ENCODE data around the gene SNX10. TPM values are rescaled to one million over a fixed set of nuclear protein-coding genes. Genes with fewer than 3 reads are reported as not detected.
"Not testable (repeated sequence)": the region's sequence is repeated elsewhere in the genome, so short reads cannot be mapped to it uniquely, and the experiment has no call there.

Gene SNX10, protein sequence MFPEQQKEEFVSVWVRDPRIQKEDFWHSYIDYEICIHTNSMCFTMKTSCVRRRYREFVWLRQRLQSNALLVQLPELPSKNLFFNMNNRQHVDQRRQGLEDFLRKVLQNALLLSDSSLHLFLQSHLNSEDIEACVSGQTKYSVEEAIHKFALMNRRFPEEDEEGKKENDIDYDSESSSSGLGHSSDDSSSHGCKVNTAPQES
- 15.9 TPM for total RNA-seq
- 15.9 TPM for polyA plus RNA-seq
- long read RNA-seq, donor 1, partial matches to known transcripts, result 0 of 1 reads
- long read RNA-seq, donor 1, other reads (novel, unspliced or antisense), result 0 of 1 reads
- long read RNA-seq, donor 2, result 0 reads
- long read RNA-seq, donor 3, transcript SNX10-201 (7 exons, 2,546 nt), result major isoform, 8 of 8 reads
- long read RNA-seq, donor 3, partial matches to known transcripts, result 0 of 8 reads
- long read RNA-seq, donor 3, other reads (novel, unspliced or antisense), result 0 of 8 reads
- long read RNA-seq, donor 4, partial matches to known transcripts, result 0 of 2 reads
- long read RNA-seq, donor 4, other reads (novel, unspliced or antisense), result 0 of 2 reads
- long read RNA-seq, donor 5, transcript SNX10-201 (7 exons, 2,546 nt), result major isoform, 20 of 21 reads
- long read RNA-seq, donor 5, partial matches to known transcripts, result 0 of 21 reads
- long read RNA-seq, donor 5, other reads (novel, unspliced or antisense), result 0 of 21 reads
- long read RNA-seq, donor 6, transcript SNX10-201 (7 exons, 2,546 nt), result major isoform, 5 of 5 reads
- long read RNA-seq, donor 6, partial matches to known transcripts, result 0 of 5 reads
- long read RNA-seq, donor 6, other reads (novel, unspliced or antisense), result 0 of 5 reads
- long read RNA-seq, donor 7, transcript SNX10-201 (7 exons, 2,546 nt), result major isoform, 11 of 12 reads
- long read RNA-seq, donor 7, partial matches to known transcripts, result 0 of 12 reads
- long read RNA-seq, donor 7, other reads (novel, unspliced or antisense), result 0 of 12 reads
- long read RNA-seq, donor 8, transcript SNX10-201 (7 exons, 2,546 nt), result major isoform, 6 of 6 reads
- long read RNA-seq, donor 8, partial matches to known transcripts, result 0 of 6 reads
- long read RNA-seq, donor 8, other reads (novel, unspliced or antisense), result 0 of 6 reads
- long read RNA-seq, donor 9, partial matches to known transcripts, result 0 of 2 reads
- long read RNA-seq, donor 9, other reads (novel, unspliced or antisense), result 0 of 2 reads
- long read RNA-seq, donor 10, transcript SNX10-201 (7 exons, 2,546 nt), result major isoform, 6 of 6 reads
- long read RNA-seq, donor 10, partial matches to known transcripts, result 0 of 6 reads
- long read RNA-seq, donor 10, other reads (novel, unspliced or antisense), result 0 of 6 reads

DNA sequence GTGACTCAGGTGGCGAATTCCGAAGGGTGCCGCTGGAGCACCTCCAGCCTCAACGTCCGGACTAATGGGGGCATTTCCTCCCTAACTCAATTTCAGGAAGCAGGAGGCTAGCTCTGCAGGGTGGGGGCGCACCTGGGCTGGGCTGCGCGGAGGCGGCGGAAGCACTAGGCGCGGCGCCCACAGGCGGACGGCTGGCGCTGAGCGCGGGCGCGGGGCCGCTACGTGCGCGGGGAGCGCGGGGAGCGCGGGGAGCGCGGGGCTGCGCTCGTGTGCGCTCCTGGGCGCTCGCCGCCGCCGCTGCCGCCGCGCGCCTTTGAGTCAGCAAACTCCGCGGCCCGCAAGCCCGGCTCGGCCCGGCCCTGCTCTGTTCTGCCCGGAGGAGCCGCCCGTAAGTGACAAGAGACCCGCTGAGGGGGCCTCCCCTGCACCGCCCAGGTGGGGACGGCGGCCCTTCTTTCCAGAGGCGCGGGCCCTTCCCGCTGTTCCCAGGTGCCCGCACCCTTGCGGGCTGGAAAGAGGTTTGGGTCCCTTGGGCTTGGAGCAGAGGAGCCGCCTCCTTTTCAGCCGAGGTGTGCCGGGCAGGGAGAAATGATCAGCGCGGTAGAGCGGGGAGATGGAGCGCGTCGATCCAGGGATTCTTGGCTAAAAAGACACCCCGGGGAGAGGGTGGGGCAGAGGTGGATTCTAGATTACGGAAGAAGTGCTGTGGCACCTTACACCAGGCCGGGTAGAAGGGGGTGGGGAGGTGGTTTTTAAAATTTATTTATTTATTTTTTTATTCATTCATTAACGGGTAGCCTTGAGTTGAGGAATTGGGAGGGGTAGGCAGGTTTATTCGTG lies at the start of gene SNX10:
Gene SNX10, plus strand, starts transcription at position 164 of the 840 bp plus-strand sequence. CDS start 54,581 bp downstream, outside the sequence.
- peak within 1 kb of the TSS; percentile 53 to 69 for H3K27ac ChIP-seq (ENCODE audit: low read depth in 1 of 2, low read length in 1 of 2)
- under 1% methylated on average over 74 of the region's 74 CpGs for WGBS
- H3K4me1 ChIP-seq (ENCODE audit: control insufficient read depth in 2 of 2, insufficient read depth in 2 of 2, low read length in 2 of 2), result peaks cover 14 to 29% of the 10 kb centered on the region in 2 donors
- no peaks in the 10 kb centered on the region for H3K36me3 ChIP-seq (ENCODE audit: control insufficient read depth in 2 of 2, insufficient read depth in 2 of 2, low read length in 1 of 2)
- H3K4me3 ChIP-seq (ENCODE audit: low read length in 2 of 2), result peak within 1 kb of the TSS; percentile 69 to 78
- DNase-seq (ENCODE audit: low read depth in 6 of 9, low spot score in 9 of 9), result peak in 8 of 9 donors; percentile 44 to 89 (median 72)
- no peaks in the 10 kb centered on the region for H3K27me3 ChIP-seq (ENCODE audit: control insufficient read depth in 2 of 2, insufficient read depth in 1 of 2, low read length in 1 of 2)
- H3K9me3 ChIP-seq (ENCODE audit: control insufficient read depth in 2 of 2, insufficient read depth in 1 of 2, low read length in 1 of 2), result no peaks in the 10 kb centered on the region

DNA sequence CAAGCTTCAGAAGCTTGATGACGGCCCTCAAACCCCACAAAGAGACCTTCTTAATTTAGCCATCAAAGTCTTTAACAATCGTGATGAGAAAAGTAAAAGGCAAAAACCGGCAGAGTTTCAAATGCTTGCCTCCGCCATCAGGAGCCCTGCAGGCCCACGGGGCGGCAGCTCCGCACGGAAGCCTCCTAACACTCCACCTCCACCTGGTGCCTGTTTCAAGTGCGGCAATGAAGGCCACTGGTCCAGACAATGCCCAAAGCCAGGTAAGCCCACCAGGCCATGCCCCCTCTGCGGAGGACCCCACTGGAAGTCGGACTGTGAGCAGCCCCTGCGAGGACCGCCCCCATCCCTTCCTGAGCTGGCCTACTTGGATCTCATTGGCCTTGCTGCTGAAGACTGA lies 46.5 kb upstream of the SNX10 start:
- DNase-seq (ENCODE audit: low read depth in 6 of 9, low spot score in 9 of 9), result no peak
- Histone ChIP-seq H3K9me3 (ENCODE audit: control insufficient read depth in 2 of 2, insufficient read depth in 1 of 2, low read length in 1 of 2) (no peaks in the 10 kb centered on the region), H3K27me3 (ENCODE audit: control insufficient read depth in 2 of 2, insufficient read depth in 1 of 2, low read length in 1 of 2) (no peaks in the 10 kb centered on the region), H3K4me3 (ENCODE audit: low read length in 2 of 2) (no peak overlapping the region), H3K36me3 (ENCODE audit: control insufficient read depth in 2 of 2, insufficient read depth in 2 of 2, low read length in 1 of 2) (no peaks in the 10 kb centered on the region), H3K27ac (ENCODE audit: low read depth in 1 of 2, low read length in 1 of 2) (no peak overlapping the region), H3K4me1 (ENCODE audit: control insufficient read depth in 2 of 2, insufficient read depth in 2 of 2, low read length in 2 of 2) (no peaks in the 10 kb centered on the region)
- WGBS, result 97% methylated on average over 13 of the region's 13 CpGs

DNA sequence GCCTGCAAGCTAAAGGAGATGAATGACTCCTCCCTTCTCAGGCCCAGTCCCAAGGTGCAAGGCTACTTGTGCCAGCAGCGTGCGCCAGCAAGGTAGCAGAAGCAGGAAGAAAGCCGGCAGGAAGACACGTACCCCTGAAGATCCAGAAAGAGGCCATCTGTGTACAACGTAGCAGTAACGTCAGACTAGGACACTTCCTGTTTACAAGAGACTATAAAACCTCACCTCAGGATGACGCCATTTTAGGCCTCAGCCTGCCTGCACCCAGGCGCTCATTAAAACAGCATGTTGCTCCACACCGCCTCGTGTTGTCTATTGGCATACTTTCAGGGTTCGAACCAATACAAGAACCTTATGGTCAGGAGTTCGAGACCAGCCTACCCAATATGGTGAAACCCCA lies 41.4 kb upstream of the SNX10 start:
- H3K9me3 ChIP-seq (ENCODE audit: control insufficient read depth in 2 of 2, insufficient read depth in 1 of 2, low read length in 1 of 2), result peaks cover 0 to 3% of the 10 kb centered on the region in 2 donors
- H3K27me3 ChIP-seq (ENCODE audit: control insufficient read depth in 2 of 2, insufficient read depth in 1 of 2, low read length in 1 of 2), result no peaks in the 10 kb centered on the region
- H3K4me3 ChIP-seq (ENCODE audit: low read length in 2 of 2), result no peak overlapping the region
- no peaks in the 10 kb centered on the region for H3K36me3 ChIP-seq (ENCODE audit: control insufficient read depth in 2 of 2, insufficient read depth in 2 of 2, low read length in 1 of 2)
- H3K27ac ChIP-seq (ENCODE audit: low read depth in 1 of 2, low read length in 1 of 2), result no peak overlapping the region
- 90% methylated on average over 12 of the region's 12 CpGs for WGBS
- DNase-seq (ENCODE audit: low read depth in 6 of 9, low spot score in 9 of 9), result peak in 3 of 9 donors; percentile 0 to 15 (median 1)
- H3K4me1 ChIP-seq (ENCODE audit: control insufficient read depth in 2 of 2, insufficient read depth in 2 of 2, low read length in 2 of 2), result no peaks in the 10 kb centered on the region

DNA sequence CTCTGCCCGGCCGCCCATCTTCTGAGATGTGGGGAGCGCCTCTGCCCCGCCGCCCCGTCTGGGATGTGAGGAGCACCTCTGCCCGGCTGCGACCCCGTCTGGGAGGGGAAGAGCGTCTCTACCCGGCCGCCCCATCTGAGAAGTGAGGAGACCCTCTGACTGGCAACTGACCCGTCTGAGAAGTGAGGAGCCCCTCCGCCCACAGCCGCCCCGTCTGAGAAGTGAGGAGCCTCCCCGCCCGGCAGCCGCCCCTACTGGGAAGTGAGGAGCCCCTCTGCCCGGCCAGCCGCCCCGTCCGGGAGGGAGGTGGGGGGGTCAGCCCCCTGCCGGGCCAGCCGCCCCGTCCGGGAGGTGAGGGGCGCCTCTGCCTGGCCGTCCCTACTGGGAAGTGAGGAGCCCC lies 29.8 kb upstream of the SNX10 start:
- not testable (repeated sequence) for H3K27me3 ChIP-seq (ENCODE audit: control insufficient read depth in 2 of 2, insufficient read depth in 1 of 2, low read length in 1 of 2); H3K4me3 ChIP-seq (ENCODE audit: low read length in 2 of 2); H3K27ac ChIP-seq (ENCODE audit: low read depth in 1 of 2, low read length in 1 of 2); H3K9me3 ChIP-seq (ENCODE audit: control insufficient read depth in 2 of 2, insufficient read depth in 1 of 2, low read length in 1 of 2); H3K36me3 ChIP-seq (ENCODE audit: control insufficient read depth in 2 of 2, insufficient read depth in 2 of 2, low read length in 1 of 2); DNase-seq (ENCODE audit: low read depth in 6 of 9, low spot score in 9 of 9); H3K4me1 ChIP-seq (ENCODE audit: control insufficient read depth in 2 of 2, insufficient read depth in 2 of 2, low read length in 2 of 2)
- WGBS, result 98% methylated on average over 24 of the region's 29 CpGs

DNA sequence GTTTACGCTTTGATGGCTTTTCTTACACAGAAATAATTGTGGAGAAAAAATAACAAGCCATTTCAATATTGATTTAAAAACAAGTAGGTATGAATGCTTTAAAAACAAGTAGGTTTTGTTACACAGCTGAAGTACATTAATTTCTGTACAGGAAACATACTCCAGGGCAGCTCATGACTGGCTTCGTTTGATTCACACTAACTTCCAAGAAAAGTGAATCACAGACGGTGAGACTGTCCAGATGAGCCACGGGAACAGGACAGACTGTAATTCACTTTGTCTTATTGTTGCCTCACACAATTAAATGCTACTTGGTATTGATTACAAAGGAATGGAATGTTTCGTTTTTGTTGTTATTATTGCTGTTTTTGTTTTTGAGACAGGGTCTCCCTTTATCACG lies 26.6 kb upstream of the SNX10 start:
- Histone ChIP-seq H3K9me3 (ENCODE audit: control insufficient read depth in 2 of 2, insufficient read depth in 1 of 2, low read length in 1 of 2) (no peaks in the 10 kb centered on the region), H3K27ac (ENCODE audit: low read depth in 1 of 2, low read length in 1 of 2) (no peak overlapping the region), H3K4me1 (ENCODE audit: control insufficient read depth in 2 of 2, insufficient read depth in 2 of 2, low read length in 2 of 2) (no peaks in the 10 kb centered on the region), H3K36me3 (ENCODE audit: control insufficient read depth in 2 of 2, insufficient read depth in 2 of 2, low read length in 1 of 2) (no peaks in the 10 kb centered on the region), H3K4me3 (ENCODE audit: low read length in 2 of 2) (no peak overlapping the region), H3K27me3 (ENCODE audit: control insufficient read depth in 2 of 2, insufficient read depth in 1 of 2, low read length in 1 of 2) (no peaks in the 10 kb centered on the region)
- DNase-seq (ENCODE audit: low read depth in 6 of 9, low spot score in 9 of 9), result no peak
- WGBS, result 88% methylated on average over 6 of the region's 6 CpGs

DNA sequence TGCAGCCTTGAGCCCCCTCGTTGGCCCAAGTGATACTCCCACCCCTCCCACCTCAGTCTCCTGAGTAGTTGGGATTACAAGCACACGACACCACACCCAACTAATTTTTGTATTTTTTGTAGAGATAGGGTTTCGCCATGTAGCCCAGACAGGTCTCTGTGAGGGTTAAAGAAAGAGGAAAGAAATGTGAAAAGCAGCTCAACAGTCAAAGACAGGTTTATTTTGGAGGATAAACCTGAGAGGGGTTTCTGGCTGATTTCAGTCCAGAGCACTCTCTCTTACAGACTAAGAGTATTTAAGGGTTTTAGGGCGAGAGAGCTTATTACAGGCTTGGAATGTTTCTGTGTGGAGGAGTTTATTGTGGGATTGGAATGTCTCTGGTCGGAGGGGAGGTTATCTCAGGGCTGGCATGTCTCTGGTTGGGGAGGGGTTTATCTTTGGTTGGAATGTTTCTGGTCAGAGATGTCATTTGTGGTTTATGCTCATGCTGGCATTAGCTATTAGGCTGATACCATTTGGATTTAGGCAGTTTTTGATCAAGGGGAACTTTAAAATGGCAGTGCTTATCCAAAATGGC lies 26.1 kb upstream of the SNX10 start:
- Histone ChIP-seq H3K4me1 (ENCODE audit: control insufficient read depth in 2 of 2, insufficient read depth in 2 of 2, low read length in 2 of 2) (no peaks in the 10 kb centered on the region), H3K9me3 (ENCODE audit: control insufficient read depth in 2 of 2, insufficient read depth in 1 of 2, low read length in 1 of 2) (no peaks in the 10 kb centered on the region), H3K36me3 (ENCODE audit: control insufficient read depth in 2 of 2, insufficient read depth in 2 of 2, low read length in 1 of 2) (no peaks in the 10 kb centered on the region), H3K4me3 (ENCODE audit: low read length in 2 of 2) (no peak overlapping the region), H3K27me3 (ENCODE audit: control insufficient read depth in 2 of 2, insufficient read depth in 1 of 2, low read length in 1 of 2) (no peaks in the 10 kb centered on the region), H3K27ac (ENCODE audit: low read depth in 1 of 2, low read length in 1 of 2) (no peak overlapping the region)
- WGBS, result 97% methylated on average over 5 of the region's 5 CpGs
- DNase-seq (ENCODE audit: low read depth in 6 of 9, low spot score in 9 of 9), result no peak

DNA sequence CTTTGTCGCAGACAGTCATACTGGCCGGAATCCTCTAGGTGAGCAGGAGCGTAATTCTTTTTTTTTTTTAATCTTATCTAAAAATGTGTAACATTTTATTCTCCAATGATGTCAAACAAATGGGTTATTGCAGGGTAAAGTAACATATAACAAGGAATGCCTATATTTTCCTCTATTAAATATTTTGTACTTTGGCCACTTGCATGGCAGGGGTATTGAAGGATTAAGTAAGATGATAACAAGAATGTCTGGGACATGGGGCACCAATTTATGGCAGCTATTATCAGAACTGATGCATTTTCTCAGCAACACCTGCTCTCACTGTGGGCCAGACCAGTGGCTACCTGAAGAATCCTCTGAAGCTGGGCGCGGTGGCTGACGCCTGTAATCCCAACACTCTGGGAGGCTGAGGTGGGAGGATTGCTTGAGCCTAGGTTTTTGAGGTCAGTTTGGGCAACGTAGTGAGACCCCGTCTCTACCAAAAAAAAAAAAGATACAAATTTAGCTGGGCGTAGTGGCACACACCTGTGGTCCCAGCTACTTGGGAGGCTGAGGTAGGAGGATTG lies 24.0 kb upstream of the SNX10 start:
- H3K4me3 ChIP-seq (ENCODE audit: low read length in 2 of 2), result no peak overlapping the region
- no peaks in the 10 kb centered on the region for H3K27me3 ChIP-seq (ENCODE audit: control insufficient read depth in 2 of 2, insufficient read depth in 1 of 2, low read length in 1 of 2)
- 92% methylated on average over 9 of the region's 9 CpGs for WGBS
- H3K4me1 ChIP-seq (ENCODE audit: control insufficient read depth in 2 of 2, insufficient read depth in 2 of 2, low read length in 2 of 2), result no peaks in the 10 kb centered on the region
- no peaks in the 10 kb centered on the region for H3K36me3 ChIP-seq (ENCODE audit: control insufficient read depth in 2 of 2, insufficient read depth in 2 of 2, low read length in 1 of 2)
- H3K9me3 ChIP-seq (ENCODE audit: control insufficient read depth in 2 of 2, insufficient read depth in 1 of 2, low read length in 1 of 2), result no peaks in the 10 kb centered on the region
- no peak for DNase-seq (ENCODE audit: low read depth in 6 of 9, low spot score in 9 of 9)
- H3K27ac ChIP-seq (ENCODE audit: low read depth in 1 of 2, low read length in 1 of 2), result no peak overlapping the region

DNA sequence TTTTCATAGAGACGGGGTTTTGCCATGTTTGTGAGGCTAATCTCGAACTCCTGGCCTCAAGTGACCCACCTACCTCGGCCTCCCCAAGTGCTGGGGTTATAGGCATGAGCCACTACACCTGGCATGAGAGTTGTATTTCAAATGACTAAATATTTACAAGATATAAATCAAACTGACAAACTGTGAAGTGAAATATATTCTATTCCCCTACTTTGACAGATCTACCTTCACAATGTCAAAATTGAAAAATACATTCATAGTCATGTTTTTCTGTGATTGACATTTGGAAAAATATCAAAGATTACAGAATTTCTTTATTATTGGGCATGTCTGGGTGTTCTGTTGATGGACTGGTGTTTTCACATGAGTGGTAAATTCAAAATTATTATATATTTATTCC lies 16.4 kb upstream of the SNX10 start:
- H3K4me1 ChIP-seq (ENCODE audit: control insufficient read depth in 2 of 2, insufficient read depth in 2 of 2, low read length in 2 of 2), result no peaks in the 10 kb centered on the region
- H3K4me3 ChIP-seq (ENCODE audit: low read length in 2 of 2), result no peak overlapping the region
- no peak for DNase-seq (ENCODE audit: low read depth in 6 of 9, low spot score in 9 of 9)
- no peaks in the 10 kb centered on the region for H3K9me3 ChIP-seq (ENCODE audit: control insufficient read depth in 2 of 2, insufficient read depth in 1 of 2, low read length in 1 of 2)
- 91% methylated on average over 3 of the region's 3 CpGs for WGBS
- H3K27me3 ChIP-seq (ENCODE audit: control insufficient read depth in 2 of 2, insufficient read depth in 1 of 2, low read length in 1 of 2), result no peaks in the 10 kb centered on the region
- no peaks in the 10 kb centered on the region for H3K36me3 ChIP-seq (ENCODE audit: control insufficient read depth in 2 of 2, insufficient read depth in 2 of 2, low read length in 1 of 2)
- no peak overlapping the region for H3K27ac ChIP-seq (ENCODE audit: low read depth in 1 of 2, low read length in 1 of 2)

Data from thymus (tissue), 14 donors.